OCI-LY7 (cell line): ENCODE data around the gene DEPP1. TPM values are rescaled to one million over a fixed set of nuclear protein-coding genes. Genes with fewer than 3 reads are reported as not detected.

Experiments
- BruUV-seq: library from RNA; stranded (reverse); fragments of 400-500 nt; replicated peaks from 2 replicates; lab custom pipeline; 2021; lab: Mats Ljungman, UMichigan
- CTCF ChIA-PET: fragments of 300-600 bp; sonication (Branson Sonifier 250); formaldehyde crosslinking; loops from one replicate; lab custom pipeline; 2022; ENCODE audit warnings: antibody characterized with exemption; ENCODE audit not compliant: unreplicated experiment; lab: Charles Lee
- POLR2A ChIA-PET: fragments of 300-600 bp; sonication (Branson Sonifier 250); formaldehyde crosslinking; loops from one replicate; lab custom pipeline; 2022; ENCODE audit warnings: antibody characterized with exemption; lab: Charles Lee
- DNase-seq: peaks from one replicate; pipeline ENCODE4 v3.0.0-alpha.2; 2015; ENCODE audit warnings: low spot score
- H2AFZ ChIP-seq: fragments of 200-600 bp; sonication (generic), shearing (Covaris generic); 2 replicates; pipeline ENCODE4 v1.6.1; 2014; ENCODE audit warnings: mild to moderate bottlenecking, antibody characterized with exemption, low read length, moderate library complexity
- H3K27ac ChIP-seq: fragments of 200-600 bp; sonication (generic); 2 replicates; pipeline ENCODE4 v1.5.1; 2014; ENCODE audit warnings: mixed run types, low read depth, mild to moderate bottlenecking, moderate library complexity, low read length, inconsistent platforms; ENCODE audit not compliant: poor library complexity, severe bottlenecking
- H3K36me3 ChIP-seq: fragments of 200-600 bp; sonication (generic); 2 replicates; pipeline ENCODE4 v1.6.1; 2014; ENCODE audit warnings: mild to moderate bottlenecking, antibody characterized with exemption, low read length, moderate library complexity, mixed read lengths; ENCODE audit not compliant: insufficient read depth
- H3K4me1 ChIP-seq: fragments of 200-600 bp; sonication (generic); 2 replicates; pipeline ENCODE4 v1.5.1; 2014; ENCODE audit warnings: mild to moderate bottlenecking, low read length; ENCODE audit not compliant: insufficient read depth, poor library complexity, severe bottlenecking
- H3K4me2 ChIP-seq: fragments of 200-600 bp; sonication (generic); 2 replicates; pipeline ENCODE4 v1.6.1; 2014; ENCODE audit warnings: mild to moderate bottlenecking, low read length
- H3K4me3 ChIP-seq: fragments of 200-600 bp; sonication (generic); 2 replicates; pipeline ENCODE4 v1.5.1; 2014; ENCODE audit warnings: mild to moderate bottlenecking, low read depth, low read length; ENCODE audit not compliant: poor library complexity, severe bottlenecking
- H3K79me2 ChIP-seq: fragments of 200-600 bp; sonication (generic); 2 replicates; pipeline ENCODE4 v1.6.1; 2016; ENCODE audit warnings: low read depth, mild to moderate bottlenecking, low read length, moderate library complexity, mixed read lengths; ENCODE audit not compliant: insufficient read depth
- H3K9me2 ChIP-seq: fragments of 200-600 bp; sonication (generic); 2 replicates; pipeline ENCODE4 v1.6.1; 2016; ENCODE audit warnings: mild to moderate bottlenecking, low read length, mixed read lengths; ENCODE audit not compliant: insufficient read depth
- H3K9me3 ChIP-seq: fragments of 200-600 bp; sonication (generic); 2 replicates; pipeline ENCODE4 v1.6.1; 2014; ENCODE audit warnings: mild to moderate bottlenecking, mixed run types, low read length, mixed read lengths
- H4K20me1 ChIP-seq: fragments of 200-600 bp; sonication (generic); 2 replicates; pipeline ENCODE4 v1.6.1; 2014; ENCODE audit warnings: mild to moderate bottlenecking, antibody characterized with exemption, low read length, moderate library complexity, mixed read lengths; ENCODE audit not compliant: insufficient read depth
- EZH2phosphoT487 ChIP-seq: fragments of 200-600 bp; sonication (generic); IDR thresholded peaks from 2 replicates; pipeline ENCODE4 v1.6.1; 2018; ENCODE audit warnings: low read depth, borderline replicate concordance, mild to moderate bottlenecking, mixed run types, antibody characterized with exemption, low read length, moderate library complexity, mixed read lengths
- intact Hi-C: fragments of 100-400 bp; cut with micrococcal nuclease; formaldehyde crosslinking; loops from one replicate; pipeline ENCODE4 v1.10.0; 2022; ENCODE audit not compliant: unreplicated experiment
- total RNA-seq, 2 experiments: library from RNA; depleted of rRNA in 1 of 2; stranded (reverse); fragments of >200 nt in 1 of 2; shearing (Covaris generic) in 1 of 2; gene quantifications; 2 replicates each; pipeline ENCODE4 v1.2.3, GENCODE V29; 2014 to 2022
- TF ChIP-seq, protein P1 (sequence below): fragments of 200-600 bp; sonication (generic); conservative IDR thresholded peaks from 2 replicates; pipeline ENCODE4 v1.5.1; 2014; ENCODE audit warnings: mild to moderate bottlenecking, antibody characterized with exemption, low read length, moderate library complexity, mixed read lengths

The DEPP1 gene
- total RNA-seq, 2 experiments from 2014 or later, result 0.09 TPM; not detected in 1

DNA sequence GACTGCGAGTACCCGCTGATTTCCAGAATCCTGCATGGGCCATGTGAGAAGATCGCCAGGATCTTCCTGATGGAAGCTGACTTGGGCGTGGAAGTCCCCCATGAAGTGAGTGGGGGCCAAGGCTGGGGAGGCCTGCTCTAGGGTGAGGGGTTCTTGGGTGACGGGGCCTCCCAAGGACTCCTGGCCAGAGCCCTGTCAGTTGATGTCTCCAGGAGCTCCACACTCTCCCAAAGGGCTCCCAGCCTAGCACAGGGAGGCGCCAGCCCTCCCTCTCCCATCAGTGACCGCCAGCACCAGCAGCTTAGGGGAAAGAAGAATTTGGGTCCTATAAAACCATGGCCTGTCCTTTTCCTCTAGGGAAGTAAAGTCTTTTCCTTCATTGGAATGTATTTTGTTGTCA is 12.4 kb upstream of the DEPP1 start:
- TF ChIP-seq, protein P1, sequence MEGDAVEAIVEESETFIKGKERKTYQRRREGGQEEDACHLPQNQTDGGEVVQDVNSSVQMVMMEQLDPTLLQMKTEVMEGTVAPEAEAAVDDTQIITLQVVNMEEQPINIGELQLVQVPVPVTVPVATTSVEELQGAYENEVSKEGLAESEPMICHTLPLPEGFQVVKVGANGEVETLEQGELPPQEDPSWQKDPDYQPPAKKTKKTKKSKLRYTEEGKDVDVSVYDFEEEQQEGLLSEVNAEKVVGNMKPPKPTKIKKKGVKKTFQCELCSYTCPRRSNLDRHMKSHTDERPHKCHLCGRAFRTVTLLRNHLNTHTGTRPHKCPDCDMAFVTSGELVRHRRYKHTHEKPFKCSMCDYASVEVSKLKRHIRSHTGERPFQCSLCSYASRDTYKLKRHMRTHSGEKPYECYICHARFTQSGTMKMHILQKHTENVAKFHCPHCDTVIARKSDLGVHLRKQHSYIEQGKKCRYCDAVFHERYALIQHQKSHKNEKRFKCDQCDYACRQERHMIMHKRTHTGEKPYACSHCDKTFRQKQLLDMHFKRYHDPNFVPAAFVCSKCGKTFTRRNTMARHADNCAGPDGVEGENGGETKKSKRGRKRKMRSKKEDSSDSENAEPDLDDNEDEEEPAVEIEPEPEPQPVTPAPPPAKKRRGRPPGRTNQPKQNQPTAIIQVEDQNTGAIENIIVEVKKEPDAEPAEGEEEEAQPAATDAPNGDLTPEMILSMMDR, result no peak
- TF ChIP-seq EZH2phosphoT487, result no peak
- no TSS peak for BruUV-seq
- no peak for DNase-seq
- no peaks in the 10 kb centered on the region for H3K79me2 ChIP-seq
- intact Hi-C loops, result no loop called here
- POLR2A ChIA-PET, result no interaction called here
- CTCF ChIA-PET, result no interaction called here
- no peaks in the 10 kb centered on the region for H3K9me3 ChIP-seq
- no peaks in the 10 kb centered on the region for H4K20me1 ChIP-seq
- H3K4me3 ChIP-seq, result no peak overlapping the region
- no peak overlapping the region for H2AFZ ChIP-seq
- no peak overlapping the region for H3K27ac ChIP-seq
- H3K9me2 ChIP-seq, result no peaks in the 10 kb centered on the region
- H3K4me1 ChIP-seq, result peaks cover 4% of the 10 kb centered on the region
- H3K4me2 ChIP-seq, result no peak overlapping the region
- H3K36me3 ChIP-seq, result no peaks in the 10 kb centered on the region

DNA sequence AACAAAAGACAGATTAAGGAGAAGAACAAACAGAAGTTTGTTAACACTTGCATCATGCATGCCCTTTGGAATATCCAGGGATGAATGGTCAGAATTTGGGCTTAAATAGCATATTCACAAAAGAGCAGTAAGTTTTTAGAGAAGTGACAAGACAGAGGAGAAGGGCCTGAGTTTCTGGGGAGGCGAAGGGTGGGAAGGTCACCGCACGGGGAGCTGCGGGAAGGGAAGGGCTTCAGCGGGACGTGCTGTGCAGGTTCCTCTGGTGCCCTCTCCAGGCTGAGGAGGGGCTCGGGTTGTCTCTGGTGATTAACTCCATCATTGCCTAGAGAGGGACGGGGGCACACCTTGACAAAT is 11.7 kb upstream of the DEPP1 start:
- CTCF ChIA-PET, result no interaction called here
- DNase-seq, result peak; percentile 19

DNA sequence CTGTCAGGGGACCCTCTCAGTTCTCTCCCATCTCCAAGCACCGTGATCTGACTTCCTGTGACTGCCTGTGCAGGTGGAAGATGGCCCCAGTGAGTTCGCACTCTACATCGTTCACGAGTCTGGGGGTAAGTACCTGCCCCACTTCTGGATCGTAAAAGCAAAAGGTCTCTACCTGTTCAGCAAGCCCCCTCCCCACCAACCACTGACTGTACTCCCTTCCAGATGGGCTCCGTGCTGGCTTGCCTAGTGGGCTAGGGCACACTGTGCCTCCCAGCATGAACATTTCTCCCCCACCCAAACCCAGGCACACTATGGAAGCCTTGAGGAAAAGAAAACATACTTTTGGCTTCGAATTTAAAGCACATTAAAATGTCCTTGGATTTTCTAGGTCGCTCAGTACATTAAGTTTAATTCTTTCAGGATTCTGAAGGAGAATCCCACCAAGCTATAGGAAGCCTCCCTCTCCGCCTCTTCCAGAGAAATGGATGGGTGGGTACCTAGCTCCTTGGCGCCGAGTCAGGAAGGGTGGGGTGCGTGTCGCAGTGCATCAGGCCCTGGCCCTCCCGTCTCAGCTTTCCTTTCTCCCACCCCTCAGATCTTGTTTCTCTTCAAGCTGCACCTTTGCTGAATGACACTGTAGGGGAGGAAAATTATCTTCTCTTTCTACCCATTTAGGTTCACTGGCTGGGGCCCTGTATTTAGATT is 11.1 kb upstream of the DEPP1 start:
- Histone ChIP-seq H3K4me3 (no peak overlapping the region), H4K20me1 (no peaks in the 10 kb centered on the region), H3K9me2 (no peaks in the 10 kb centered on the region), H3K36me3 (no peaks in the 10 kb centered on the region), H3K27ac (no peak overlapping the region), H3K4me1 (no peaks in the 10 kb centered on the region), H3K4me2 (no peak overlapping the region), H3K9me3 (no peaks in the 10 kb centered on the region), H2AFZ (no peak overlapping the region), H3K79me2 (no peaks in the 10 kb centered on the region)
- DNase-seq, result no peak
- ChIA-PET POLR2A (no interaction called here), CTCF (no interaction called here)
- intact Hi-C loops, result no loop called here
- BruUV-seq, result no TSS peak
- no peak for TF ChIP-seq EZH2phosphoT487
- TF ChIP-seq, protein P1, result no peak

More for the DNA sequence above, 11.7 kb upstream of the DEPP1 start:
- no peaks in the 10 kb centered on the region for H3K4me1 ChIP-seq
- POLR2A ChIA-PET, result no interaction called here
- TF ChIP-seq EZH2phosphoT487, result no peak
- TF ChIP-seq, protein P1, result peak; percentile 54
- H3K9me3 ChIP-seq, result no peaks in the 10 kb centered on the region
- H2AFZ ChIP-seq, result no peak overlapping the region
- H4K20me1 ChIP-seq, result no peaks in the 10 kb centered on the region
- H3K4me3 ChIP-seq, result no peak overlapping the region
- no TSS peak for BruUV-seq
- H3K27ac ChIP-seq, result no peak overlapping the region
- H3K79me2 ChIP-seq, result no peaks in the 10 kb centered on the region
- intact Hi-C loops, result no loop called here
- H3K4me2 ChIP-seq, result no peak overlapping the region
- H3K9me2 ChIP-seq, result no peaks in the 10 kb centered on the region
- no peaks in the 10 kb centered on the region for H3K36me3 ChIP-seq
